ENCODE data around the gene PRRC2A.

The PRRC2A gene

GRCh38 chr6:31662124-31662723, 41.7 kb downstream of the PRRC2A start:
- peak overlapping the region; percentile 46 for H3K4me3 Mint-ChIP-seq
- peaks cover 66% of the 10 kb centered on the region for H3K36me3 Mint-ChIP-seq
- H3K27me3 Mint-ChIP-seq = no peaks in the 10 kb centered on the region
- no peak for ATAC-seq
- peaks cover 88% of the 10 kb centered on the region for H3K4me1 Mint-ChIP-seq
- no peaks in the 10 kb centered on the region for H3K9me3 Mint-ChIP-seq
- peak overlapping the region; percentile 98 for H3K27ac Mint-ChIP-seq

GRCh38 chr6:31663126-31663960, 42.8 kb downstream of the PRRC2A start:
- ATAC-seq = no peak
- H3K4me3 Mint-ChIP-seq = peak overlapping the region; percentile 95
- H3K4me1 Mint-ChIP-seq = peaks cover 86% of the 10 kb centered on the region
- H3K9me3 Mint-ChIP-seq = no peaks in the 10 kb centered on the region
- H3K36me3 Mint-ChIP-seq = peaks cover 60% of the 10 kb centered on the region
- H3K27ac Mint-ChIP-seq = peak overlapping the region; percentile 98
- no peaks in the 10 kb centered on the region for H3K27me3 Mint-ChIP-seq

DNA sequence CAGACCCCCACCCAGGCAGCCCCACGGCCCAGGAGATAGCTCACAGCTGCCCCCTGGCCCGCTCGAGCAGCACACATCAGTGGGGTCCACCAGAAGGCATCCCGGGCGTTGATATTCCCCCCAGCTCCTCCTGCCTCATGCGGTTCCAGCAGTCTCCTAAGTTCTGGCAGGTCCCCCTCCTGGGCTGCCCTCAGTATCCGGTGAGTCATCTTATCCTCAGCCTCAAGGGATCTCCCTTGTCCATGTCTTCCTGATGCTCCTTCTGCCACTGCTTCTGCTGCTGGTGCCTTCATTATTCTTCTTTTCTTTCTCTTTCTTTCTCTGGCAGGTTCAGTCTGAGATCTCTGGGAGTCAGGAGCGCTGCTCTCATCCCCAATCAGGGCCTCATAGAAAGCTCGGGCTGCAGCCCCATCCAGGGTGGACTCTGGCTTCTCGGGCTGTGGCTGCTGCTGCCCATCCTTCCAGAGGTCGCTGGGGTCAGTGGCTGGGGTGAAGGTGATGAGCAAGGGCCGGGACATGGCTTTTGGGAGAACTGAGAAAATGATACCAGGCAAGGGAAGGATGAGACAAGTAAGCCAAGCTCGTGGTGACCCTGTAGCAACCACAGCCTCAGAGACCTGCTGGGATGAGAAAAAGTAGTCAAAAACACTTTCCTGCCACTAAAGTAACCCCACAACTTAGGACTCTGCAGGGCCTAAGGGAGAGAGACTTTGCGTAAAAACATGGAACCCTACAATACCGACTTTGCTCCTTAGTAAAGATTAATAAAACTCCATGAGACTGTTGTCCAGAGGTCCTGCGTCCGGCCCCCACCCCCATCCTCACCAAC, 43.7 kb downstream of the PRRC2A start:
- H3K4me3 Mint-ChIP-seq = peak overlapping the region; percentile 95
- H3K27ac Mint-ChIP-seq = peak overlapping the region; percentile 98
- no peaks in the 10 kb centered on the region for H3K27me3 Mint-ChIP-seq
- ATAC-seq = no peak
- no peaks in the 10 kb centered on the region for H3K9me3 Mint-ChIP-seq
- peaks cover 60% of the 10 kb centered on the region for H3K36me3 Mint-ChIP-seq
- peaks cover 79% of the 10 kb centered on the region for H3K4me1 Mint-ChIP-seq

GRCh38 chr6:31664790-31665500, 44.4 kb downstream of the PRRC2A start, which contains the start of gene GPANK1:
TSS of gene GPANK1 (minus strand) at chr6:31664997. CDS start at chr6:31664478, 519 bp downstream.
- Mint-ChIP-seq H3K9me3 (no peaks in the 10 kb centered on the region), H3K27me3 (no peaks in the 10 kb centered on the region), H3K36me3 (peaks cover 53% of the 10 kb centered on the region), H3K4me3 (peak within 1 kb of the TSS; percentile 95), H3K4me1 (peaks cover 71% of the 10 kb centered on the region), H3K27ac (peak within 1 kb of the TSS; percentile 98)
- peak; percentile 60 for ATAC-seq

DNA sequence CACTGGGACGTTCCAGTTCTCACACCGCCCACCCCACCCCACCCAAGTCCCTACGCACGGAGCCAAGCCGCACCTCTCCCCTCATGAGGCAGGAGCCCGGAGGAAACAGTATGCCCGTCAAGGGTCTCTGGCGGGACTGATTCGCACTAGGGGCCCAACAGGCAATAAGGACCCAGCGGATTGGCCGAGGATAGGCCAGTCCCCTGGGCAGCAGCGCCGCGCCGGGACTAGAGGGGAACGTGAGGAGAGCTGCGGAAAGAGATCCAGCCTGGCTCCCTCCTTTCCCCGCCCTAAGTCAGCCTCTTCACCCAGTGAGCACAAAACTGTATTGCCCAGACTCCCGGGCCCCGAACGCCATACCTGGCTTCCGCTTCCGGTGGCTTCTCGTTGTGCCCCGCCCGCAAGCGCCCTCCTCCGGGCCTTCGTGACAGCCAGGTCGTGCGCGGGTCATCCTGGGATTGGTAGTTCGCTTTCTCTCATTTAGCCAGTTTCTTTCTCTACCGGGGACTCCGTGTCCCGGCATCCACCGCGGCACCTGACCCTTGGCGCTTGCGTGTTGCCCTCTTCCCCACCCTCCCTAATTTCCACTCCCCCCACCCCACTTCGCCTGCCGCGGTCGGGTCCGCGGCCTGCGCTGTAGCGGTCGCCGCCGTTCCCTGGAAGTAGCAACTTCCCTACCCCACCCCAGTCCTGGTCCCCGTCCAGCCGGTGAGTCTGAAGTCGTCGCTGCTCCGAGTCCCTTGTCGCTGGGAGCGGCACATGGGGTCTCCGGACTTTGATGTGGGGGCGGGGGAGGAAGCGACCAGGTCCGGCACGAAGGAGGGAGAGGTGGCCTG, 45.2 kb downstream of the PRRC2A start, which contains the start of gene CSNK2B:
TSS of gene CSNK2B (plus strand) at position 580 of the 836 bp plus-strand sequence. CDS start 752 bp downstream, outside the sequence.
- H3K36me3 Mint-ChIP-seq = peaks cover 57% of the 10 kb centered on the region
- ATAC-seq = peak; percentile 94
- H3K27me3 Mint-ChIP-seq = no peaks in the 10 kb centered on the region
- peak within 1 kb of the TSS; percentile 95 for H3K4me3 Mint-ChIP-seq
- H3K4me1 Mint-ChIP-seq = peaks cover 67% of the 10 kb centered on the region
- H3K9me3 Mint-ChIP-seq = no peaks in the 10 kb centered on the region
- H3K27ac Mint-ChIP-seq = peak within 1 kb of the TSS; percentile 98

DNA sequence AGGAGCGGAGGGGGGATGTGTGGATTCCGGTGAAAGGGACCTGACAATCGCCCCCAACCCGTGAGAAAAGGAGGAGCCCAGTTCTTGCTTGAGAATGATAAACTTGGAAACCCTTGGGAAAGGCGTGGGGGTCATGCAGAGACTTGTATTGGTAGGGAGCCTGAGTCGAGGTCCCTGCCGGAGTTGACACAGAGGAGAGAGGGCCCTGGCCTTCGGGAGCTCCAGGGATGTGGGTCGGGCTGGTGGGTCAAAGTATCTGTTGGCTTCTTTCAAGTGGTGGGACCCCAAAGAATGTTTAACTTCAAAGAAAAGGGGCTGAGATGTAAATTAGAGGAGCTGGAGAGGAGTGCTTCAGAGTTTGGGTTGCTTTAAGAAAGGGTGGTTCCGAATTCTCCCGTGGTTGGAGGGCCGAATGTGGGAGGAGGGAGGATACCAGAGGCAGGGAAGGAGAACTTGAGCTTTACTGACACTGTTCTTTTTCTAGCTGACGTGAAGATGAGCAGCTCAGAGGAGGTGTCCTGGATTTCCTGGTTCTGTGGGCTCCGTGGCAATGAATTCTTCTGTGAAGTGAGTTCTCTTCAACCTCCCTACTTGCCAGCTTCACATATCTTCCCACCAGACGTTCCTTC, 45.9 kb downstream of the PRRC2A start:
- peaks cover 65% of the 10 kb centered on the region for H3K36me3 Mint-ChIP-seq
- peak overlapping the region; percentile 98 for H3K27ac Mint-ChIP-seq
- H3K4me1 Mint-ChIP-seq = peaks cover 60% of the 10 kb centered on the region
- H3K4me3 Mint-ChIP-seq = peak overlapping the region; percentile 95
- H3K9me3 Mint-ChIP-seq = no peaks in the 10 kb centered on the region
- no peak for ATAC-seq
- no peaks in the 10 kb centered on the region for H3K27me3 Mint-ChIP-seq

DNA sequence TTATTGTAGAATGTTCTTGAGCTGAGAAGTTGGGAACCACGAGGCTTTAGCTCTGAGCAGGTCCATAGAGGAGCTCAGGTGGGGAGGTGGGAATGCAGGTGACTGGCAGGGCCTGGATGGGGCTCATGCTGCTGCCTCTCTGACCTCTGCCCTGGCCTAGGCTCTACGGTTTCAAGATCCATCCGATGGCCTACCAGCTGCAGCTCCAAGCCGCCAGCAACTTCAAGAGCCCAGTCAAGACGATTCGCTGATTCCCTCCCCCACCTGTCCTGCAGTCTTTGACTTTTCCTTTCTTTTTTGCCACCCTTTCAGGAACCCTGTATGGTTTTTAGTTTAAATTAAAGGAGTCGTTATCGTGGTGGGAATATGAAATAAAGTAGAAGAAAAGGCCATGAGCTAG, 49.2 kb downstream of the PRRC2A start, which contains the start of gene LY6G5B:
TSS of gene LY6G5B (plus strand) at position 301 of the 400 bp plus-strand sequence. CDS start 975 bp downstream, outside the sequence.
- ATAC-seq = no peak
- Mint-ChIP-seq H3K4me3 (no peak within 1 kb of the TSS), H3K9me3 (no peaks in the 10 kb centered on the region), H3K27me3 (no peaks in the 10 kb centered on the region), H3K4me1 (peaks cover 28% of the 10 kb centered on the region), H3K36me3 (peaks cover 58% of the 10 kb centered on the region), H3K27ac (no peak within 1 kb of the TSS)

- Mint-ChIP-seq H3K27ac (peak overlapping the region; percentile 67), H3K36me3 (peaks cover 19% of the 10 kb centered on the region), H3K9me3 (no peaks in the 10 kb centered on the region), H3K4me3 (no peak overlapping the region), H3K27me3 (no peaks in the 10 kb centered on the region), H3K4me1 (peaks cover 33% of the 10 kb centered on the region)
- ATAC-seq = peak; percentile 50
These were observed 55.9 kb downstream of the PRRC2A start for GRCh38 chr6:31676322-31676903.

DNA sequence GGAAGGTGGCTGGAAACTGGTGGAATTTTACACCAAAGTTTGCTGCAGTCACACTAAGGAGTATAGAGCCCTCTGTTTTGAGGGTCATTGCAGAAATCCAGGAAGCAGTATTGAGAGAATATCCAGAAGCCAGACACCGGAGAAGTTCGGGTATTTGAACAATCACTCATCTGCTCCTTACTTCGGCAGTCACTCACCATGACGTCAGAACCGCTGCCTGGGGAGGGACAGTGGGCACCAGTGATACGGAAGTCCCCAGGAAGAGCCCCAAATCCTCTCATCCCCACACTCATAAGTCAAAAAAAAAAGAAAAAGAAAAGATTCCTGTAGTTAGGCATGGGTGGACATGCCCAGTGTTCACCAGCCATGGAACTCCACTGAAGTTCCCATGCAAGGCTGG, 56.4 kb downstream of the PRRC2A start:
- no peak for ATAC-seq
- H3K27me3 Mint-ChIP-seq = no peaks in the 10 kb centered on the region
- no peak overlapping the region for H3K4me3 Mint-ChIP-seq
- peaks cover 37% of the 10 kb centered on the region for H3K4me1 Mint-ChIP-seq
- peak overlapping the region; percentile 67 for H3K27ac Mint-ChIP-seq
- no peaks in the 10 kb centered on the region for H3K9me3 Mint-ChIP-seq
- H3K36me3 Mint-ChIP-seq = peaks cover 16% of the 10 kb centered on the region

GRCh38 chr6:31677955-31678354, 57.4 kb downstream of the PRRC2A start:
- Mint-ChIP-seq H3K9me3 (no peaks in the 10 kb centered on the region), H3K27ac (peak overlapping the region; percentile 6), H3K4me3 (no peak overlapping the region), H3K4me1 (peaks cover 37% of the 10 kb centered on the region), H3K36me3 (peaks cover 6% of the 10 kb centered on the region), H3K27me3 (no peaks in the 10 kb centered on the region)
- no peak for ATAC-seq

GRCh38 chr6:31680226-31681134, 60.0 kb downstream of the PRRC2A start, which contains the start of gene LY6G5C:
TSS of gene LY6G5C (minus strand) at chr6:31681067. CDS start at chr6:31680373, 694 bp downstream.
- Mint-ChIP-seq H3K4me1 (peaks cover 37% of the 10 kb centered on the region), H3K9me3 (no peaks in the 10 kb centered on the region), H3K36me3 (peaks cover 7% of the 10 kb centered on the region), H3K27ac (peak within 1 kb of the TSS; percentile 47), H3K4me3 (peak within 1 kb of the TSS; percentile 77), H3K27me3 (no peaks in the 10 kb centered on the region)
- ATAC-seq = peak; percentile 78

- ATAC-seq = peak; percentile 58
- Mint-ChIP-seq H3K9me3 (no peaks in the 10 kb centered on the region), H3K36me3 (peaks cover 9% of the 10 kb centered on the region), H3K27ac (peak overlapping the region; percentile 47), H3K27me3 (no peaks in the 10 kb centered on the region), H3K4me1 (peaks cover 35% of the 10 kb centered on the region), H3K4me3 (peak overlapping the region; percentile 77)
These were observed 60.7 kb downstream of the PRRC2A start for GRCh38 chr6:31681135-31681671.
